Colonic mucosa (tissue), 4 donors: ENCODE data around the gene OSBPL6. TPM values are rescaled to one million over a fixed set of nuclear protein-coding genes. Genes with fewer than 3 reads are reported as not detected.

Experiments
- DNase-seq: peaks from one replicate; pipeline ENCODE4 v3.0.0-alpha.2; 2020
- H3K27ac ChIP-seq: fragments of 200-600 bp; one replicate; pipeline ENCODE4 v1.8.0; 2021
- H3K27me3 ChIP-seq: fragments of 200-600 bp; one replicate; pipeline ENCODE4 v1.8.0; 2021
- H3K36me3 ChIP-seq: fragments of 200-600 bp; one replicate; pipeline ENCODE4 v1.8.0; 2021
- H3K4me1 ChIP-seq: fragments of 200-600 bp; one replicate; pipeline ENCODE4 v1.8.0; 2021; ENCODE audit warnings: mild to moderate bottlenecking
- H3K4me3 ChIP-seq: fragments of 200-600 bp; one replicate; pipeline ENCODE4 v1.8.0; 2021
- H3K9ac ChIP-seq, 2 donors: one replicate each; pipeline ENCODE4 v1.7.0; 2013; ENCODE audit warnings: control low read depth in 2 of 2, low read depth in 2 of 2, low read length in 2 of 2
- H3K9me3 ChIP-seq: fragments of 200-600 bp; one replicate; pipeline ENCODE4 v1.8.0; 2021
- CTCF ChIP-seq: fragments of 200-600 bp; IDR thresholded peaks from one replicate; pipeline ENCODE4 v1.8.0; 2022; ENCODE audit warnings: antibody characterized with exemption, mild to moderate bottlenecking
- intact Hi-C: fragments of 100-400 bp; cut with DNase I; formaldehyde crosslinking; loops from one replicate; pipeline ENCODE4 v1.14.1; 2022
- total RNA-seq, 2 donors: library from RNA; stranded (reverse); fragmentation: NEBNext Ultra II Directional in 1 of 2; extraction: Animal tissue kit (Norgen Biotek cat#: 25700) in 1 of 2; gene quantifications; one replicate each; pipeline ENCODE4 v1.2.1, GENCODE V29; 2021
- donor health status: healthy.
- donor health status: DM: no; HTN: no; CAD: no.
- donor health status: DM: no; HTN: no; CAD: no.

Gene OSBPL6
- total RNA-seq, 2 donors from 2014 or later = 0.58 to 0.72 TPM

DNA sequence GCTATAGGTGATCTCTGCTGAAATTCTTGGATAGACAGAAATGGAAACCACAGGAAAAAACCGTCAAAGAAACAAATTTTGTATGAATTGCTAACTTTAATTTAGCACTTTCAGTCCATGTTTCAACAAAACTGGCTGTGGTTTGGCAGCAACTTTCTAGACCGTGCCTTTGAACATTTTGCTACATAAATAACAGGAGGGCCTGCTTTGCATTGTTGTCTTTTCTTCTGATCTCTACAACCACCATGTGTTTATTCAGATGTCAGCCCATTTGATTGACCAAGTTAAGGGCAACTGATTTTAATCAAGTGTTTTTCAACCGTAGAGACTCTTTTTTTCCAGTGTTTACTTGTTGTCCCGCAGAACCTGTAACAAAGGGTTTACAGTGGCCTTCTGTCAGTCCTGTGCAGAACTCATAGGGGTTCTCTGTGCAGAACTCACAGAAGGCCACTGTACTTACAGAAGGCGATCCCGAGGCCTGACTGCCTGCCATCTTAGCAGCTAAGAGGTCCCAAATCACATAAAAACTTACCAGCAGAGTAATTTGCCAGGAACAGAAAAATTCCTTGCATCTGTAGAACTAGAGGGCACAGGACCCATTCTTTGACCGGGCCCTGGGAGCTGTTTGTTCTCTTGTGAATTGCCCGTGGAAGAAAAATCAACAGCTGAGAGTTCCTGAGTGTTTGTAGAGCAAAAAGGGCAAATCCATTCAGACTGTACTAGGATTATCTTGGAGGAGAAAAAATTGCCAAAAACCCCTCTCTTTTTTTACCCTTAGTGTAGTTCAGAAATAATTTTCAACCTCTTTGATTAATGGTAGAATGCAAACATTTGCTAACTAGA, 136.1 kb downstream of the OSBPL6 start:
- no peaks in the 10 kb centered on the region for H3K4me1 ChIP-seq
- intact Hi-C loops = no loop called here
- H3K36me3 ChIP-seq = no peaks in the 10 kb centered on the region
- no peak for DNase-seq
- H3K9me3 ChIP-seq = no peaks in the 10 kb centered on the region
- no peaks in the 10 kb centered on the region for H3K27me3 ChIP-seq
- H3K9ac ChIP-seq = no peak overlapping the region
- no peak overlapping the region for H3K27ac ChIP-seq
- no peak for TF ChIP-seq CTCF
- H3K4me3 ChIP-seq = no peak overlapping the region

DNA sequence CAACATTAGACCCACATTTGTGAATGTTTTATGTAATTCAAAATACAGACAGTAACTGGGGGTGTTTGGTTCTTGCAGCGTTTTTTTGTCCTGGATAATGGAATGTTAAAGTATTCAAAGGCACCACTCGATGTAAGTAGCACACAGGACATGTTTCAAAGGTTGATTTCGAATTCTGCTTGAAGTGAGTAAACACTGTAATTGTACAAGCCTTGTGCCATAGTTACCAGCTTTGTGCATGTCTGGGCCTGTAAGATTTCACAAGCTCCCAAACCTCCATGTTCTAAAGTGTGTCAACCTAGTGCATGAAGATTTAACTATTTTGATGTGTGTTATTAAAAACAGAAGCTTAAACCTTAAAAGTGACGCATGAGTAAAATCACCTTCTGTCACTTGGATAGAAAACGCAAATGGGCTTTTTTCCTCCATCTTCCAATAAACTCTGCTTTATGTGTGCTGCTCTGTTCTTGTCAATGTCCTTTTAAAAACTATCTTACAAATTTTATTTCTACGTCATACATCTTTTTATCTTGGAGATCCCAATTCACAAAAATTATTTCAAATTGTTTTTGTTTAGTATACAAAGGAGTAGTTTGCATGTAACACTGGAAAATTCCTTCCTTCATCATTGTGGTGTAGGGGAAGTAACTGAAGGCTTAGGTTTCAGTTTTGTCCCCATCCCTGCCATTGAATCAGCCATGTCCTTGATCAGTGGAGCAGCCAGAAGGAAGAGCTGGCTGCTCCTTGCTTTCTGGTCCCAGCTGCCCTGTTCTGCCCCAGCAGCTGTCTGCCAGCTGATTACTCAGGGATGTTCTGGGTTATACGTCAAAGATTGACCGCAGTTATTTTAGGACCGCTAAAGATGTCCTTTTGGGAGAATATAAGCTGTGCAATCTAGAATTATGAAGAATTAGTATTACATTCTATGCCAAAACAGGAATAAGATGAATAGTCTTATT, 137.4 kb downstream of the OSBPL6 start:
- no peak overlapping the region for H3K9ac ChIP-seq
- TF ChIP-seq CTCF = no peak
- intact Hi-C loops = no loop called here
- no peaks in the 10 kb centered on the region for H3K27me3 ChIP-seq
- no peaks in the 10 kb centered on the region for H3K4me1 ChIP-seq
- H3K9me3 ChIP-seq = no peaks in the 10 kb centered on the region
- H3K4me3 ChIP-seq = no peak overlapping the region
- DNase-seq = no peak
- no peak overlapping the region for H3K27ac ChIP-seq
- no peaks in the 10 kb centered on the region for H3K36me3 ChIP-seq

- no peaks in the 10 kb centered on the region for H3K9me3 ChIP-seq
Observed at GRCh38 chr2:178333851-178334250, 139.5 kb downstream of the OSBPL6 start.

GRCh38 chr2:178335230-178335629, 140.9 kb downstream of the OSBPL6 start:
- no peaks in the 10 kb centered on the region for H3K9me3 ChIP-seq
- H3K27ac ChIP-seq = no peak overlapping the region
- H3K36me3 ChIP-seq = no peaks in the 10 kb centered on the region
- no peak for TF ChIP-seq CTCF
- intact Hi-C loops = no loop called here
- H3K9ac ChIP-seq = no peak overlapping the region
- H3K4me3 ChIP-seq = no peak overlapping the region
- no peak for DNase-seq
- no peaks in the 10 kb centered on the region for H3K27me3 ChIP-seq
- H3K4me1 ChIP-seq = no peaks in the 10 kb centered on the region

More at GRCh38 chr2:178333851-178334250, 139.5 kb downstream of the OSBPL6 start:
- H3K27ac ChIP-seq = no peak overlapping the region
- no peaks in the 10 kb centered on the region for H3K36me3 ChIP-seq
- H3K4me3 ChIP-seq = no peak overlapping the region
- no peaks in the 10 kb centered on the region for H3K4me1 ChIP-seq
- no peaks in the 10 kb centered on the region for H3K27me3 ChIP-seq
- intact Hi-C loops = no loop called here
- TF ChIP-seq CTCF = no peak
- H3K9ac ChIP-seq = no peak overlapping the region
- no peak for DNase-seq

- Histone ChIP-seq H3K4me3 (no peak overlapping the region), H3K4me1 (no peaks in the 10 kb centered on the region), H3K36me3 (no peaks in the 10 kb centered on the region), H3K9me3 (no peaks in the 10 kb centered on the region), H3K9ac (no peak overlapping the region), H3K27me3 (no peaks in the 10 kb centered on the region), H3K27ac (no peak overlapping the region)
- no peak for TF ChIP-seq CTCF
- intact Hi-C loops = no loop called here
- no peak for DNase-seq
Observed at GRCh38 chr2:178344121-178344520, 149.8 kb downstream of the OSBPL6 start.
